Stomach (tissue), 9 donors: ENCODE measurements around the gene SOX5. TPM values are rescaled to one million over a fixed set of nuclear protein-coding genes. Genes with fewer than 3 reads are reported as not detected.
A peak's percentile ranks its signal among the peaks of the same experiment; 100 is the strongest.

ENCODE experiments used
- DNase-seq, 2 donors: peaks; one replicate each; pipeline versions ENCODE4 v3.0.0 to v3.0.0-alpha.2; 2013 to 2019
- H3K27ac ChIP-seq, 5 donors: fragments of 200-600 bp in 4 of 5; sonication (generic) in 4 of 5; one replicate each; pipeline ENCODE4 v1.5.1; 2013 to 2019; ENCODE audit warnings: mild to moderate bottlenecking in 1 of 5, moderate library complexity in 1 of 5
- H3K27me3 ChIP-seq, 3 donors: fragments of 200-600 bp; sonication (generic); one replicate each; pipeline ENCODE4 v1.5.1; 2017 to 2019; ENCODE audit warnings: mixed run types in 1 of 3
- H3K36me3 ChIP-seq, 4 donors: fragments of 200-600 bp; sonication (generic); 1 replicate in 3 of 4; 2 replicates in 1 of 4; pipeline ENCODE4 v1.5.1; 2016 to 2019
- H3K4me1 ChIP-seq, 4 donors: fragments of 200-600 bp; sonication (generic); one replicate each; pipeline ENCODE4 v1.5.1; 2016 to 2019
- H3K4me3 ChIP-seq, 4 donors: fragments of 200-600 bp; sonication (generic) in 3 of 4; one replicate each; pipeline ENCODE4 v1.5.1; 2016 to 2019; ENCODE audit warnings: mild to moderate bottlenecking in 1 of 4
- H3K9me3 ChIP-seq, 4 donors: fragments of 200-600 bp; sonication (generic); one replicate each; pipeline ENCODE4 v1.5.1; 2016 to 2019
- EP300 ChIP-seq: sonication (generic); formaldehyde crosslinking; IDR thresholded peaks from one replicate; pipeline ENCODE4 v1.6.1; 2017; ENCODE audit warnings: antibody characterized with exemption
- POLR2A ChIP-seq, 4 donors: fragments of 450-650 bp; IDR thresholded peaks; one replicate each; pipeline ENCODE4 v1.6.1; 2016; ENCODE audit warnings: antibody characterized with exemption in 4 of 4, control low read depth in 2 of 4, mild to moderate bottlenecking in 1 of 4, moderate library complexity in 1 of 4
- POLR2AphosphoS5 ChIP-seq, 3 donors: sonication (generic); formaldehyde crosslinking; IDR thresholded peaks; one replicate each; pipeline ENCODE4 v1.6.1; 2016; ENCODE audit warnings: antibody characterized with exemption in 3 of 3
- WGBS, 5 donors: extraction: QIAGEN DNeasy Blood & Tissue Kit in 3 of 5; methylation state at CpG; one replicate each; pipeline versions ENCODE4 v1.1.5 to v1.1.7; 2013 to 2018; 5-methylcytosine and 5-hydroxymethylcytosine counted together
- intact Hi-C: fragments of 100-400 bp; cut with DNase I; formaldehyde crosslinking; loops from one replicate; pipeline ENCODE4 v1.15.1; 2023; ENCODE audit warnings: low total_unique reads
- polyA plus RNA-seq, 3 donors: library from polyadenylated mRNA; stranded (reverse); fragments of 200-250 nt; gene quantifications; one replicate each; pipeline ENCODE4 v1.2.3, GENCODE V29; 2013
- total RNA-seq, 5 donors: library from RNA; depleted of rRNA; stranded (reverse); fragments of >200 nt; gene quantifications; one replicate each; pipeline versions ENCODE4 v1.1.0 to v1.2.3, GENCODE V29; 2014 to 2016
- TF ChIP-seq, protein P1 (sequence below), 7 experiments: fragments of 450-650 bp in 4 of 7; fragments of 200-600 bp in 3 of 7; sonication (generic) in 3 of 7; IDR thresholded peaks; one replicate each; pipeline ENCODE4 v1.5.1; 2016 to 2019; ENCODE audit warnings: antibody characterized with exemption in 7 of 7, control low read depth in 2 of 7, mild to moderate bottlenecking in 1 of 7
- donor health status: healthy with polysubstance abuse.
- donor health status: Bipolar disorder and iron deficiency.
- donor health status: healthy.

The SOX5 gene
- total and polyA plus RNA-seq, 8 donors = 0.85 to 57.2 (median 4.6) TPM

DNA sequence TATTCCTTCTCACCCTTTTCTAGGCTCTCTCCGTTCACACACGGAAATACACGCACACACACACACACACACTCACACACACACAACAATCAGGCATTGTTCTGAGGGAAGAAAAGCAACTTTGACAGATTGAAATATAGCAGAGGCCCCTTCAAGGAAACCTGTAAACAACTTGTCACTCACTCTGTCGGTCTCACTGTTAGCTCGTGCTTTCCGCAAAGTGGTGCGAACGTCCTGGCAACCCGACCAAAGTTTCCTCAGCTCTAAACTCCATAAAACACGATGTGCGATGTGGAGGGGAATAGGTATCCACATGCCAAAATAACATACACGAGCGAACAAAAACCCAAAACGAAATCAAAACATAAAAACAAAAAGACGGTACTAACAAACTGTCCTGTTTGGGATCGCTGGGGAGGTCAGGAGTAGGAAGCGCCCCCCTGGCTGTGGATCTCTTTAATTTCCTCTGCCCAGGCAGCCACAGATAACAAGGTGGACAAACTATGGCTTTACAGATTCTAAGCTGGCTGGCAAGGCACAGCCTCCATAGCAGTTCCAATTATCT lies 822 bp upstream of the SOX5 start:
- Histone ChIP-seq H3K36me3 (no peaks in the 10 kb centered on the region), H3K4me3 (peak overlapping the region; percentile 34 to 46 (median 44)), H3K27me3 (peaks cover 0 to 10% (median 4%) of the 10 kb centered on the region in 3 donors), H3K4me1 (peaks cover 3 to 32% (median 19%) of the 10 kb centered on the region in 4 donors), H3K9me3 (no peaks in the 10 kb centered on the region), H3K27ac (peak overlapping the region in 2 of 5 donors; percentile 4 to 25)
- intact Hi-C loops = no loop called here
- TF ChIP-seq POLR2AphosphoS5 (IDR thresholded peaks at IDR 0.05) (no peak), EP300 (no peak), POLR2A (IDR thresholded peaks at IDR 0.05) (no peak)
- TF ChIP-seq, protein P1, sequence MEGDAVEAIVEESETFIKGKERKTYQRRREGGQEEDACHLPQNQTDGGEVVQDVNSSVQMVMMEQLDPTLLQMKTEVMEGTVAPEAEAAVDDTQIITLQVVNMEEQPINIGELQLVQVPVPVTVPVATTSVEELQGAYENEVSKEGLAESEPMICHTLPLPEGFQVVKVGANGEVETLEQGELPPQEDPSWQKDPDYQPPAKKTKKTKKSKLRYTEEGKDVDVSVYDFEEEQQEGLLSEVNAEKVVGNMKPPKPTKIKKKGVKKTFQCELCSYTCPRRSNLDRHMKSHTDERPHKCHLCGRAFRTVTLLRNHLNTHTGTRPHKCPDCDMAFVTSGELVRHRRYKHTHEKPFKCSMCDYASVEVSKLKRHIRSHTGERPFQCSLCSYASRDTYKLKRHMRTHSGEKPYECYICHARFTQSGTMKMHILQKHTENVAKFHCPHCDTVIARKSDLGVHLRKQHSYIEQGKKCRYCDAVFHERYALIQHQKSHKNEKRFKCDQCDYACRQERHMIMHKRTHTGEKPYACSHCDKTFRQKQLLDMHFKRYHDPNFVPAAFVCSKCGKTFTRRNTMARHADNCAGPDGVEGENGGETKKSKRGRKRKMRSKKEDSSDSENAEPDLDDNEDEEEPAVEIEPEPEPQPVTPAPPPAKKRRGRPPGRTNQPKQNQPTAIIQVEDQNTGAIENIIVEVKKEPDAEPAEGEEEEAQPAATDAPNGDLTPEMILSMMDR (IDR thresholded peaks at IDR 0.05) = no peak
- peak in 1 of 2 donors; percentile 62 for DNase-seq
- WGBS, 5 donors = 2 to 5% (median 3%) methylated on average over 17 of the region's 17 CpGs

DNA sequence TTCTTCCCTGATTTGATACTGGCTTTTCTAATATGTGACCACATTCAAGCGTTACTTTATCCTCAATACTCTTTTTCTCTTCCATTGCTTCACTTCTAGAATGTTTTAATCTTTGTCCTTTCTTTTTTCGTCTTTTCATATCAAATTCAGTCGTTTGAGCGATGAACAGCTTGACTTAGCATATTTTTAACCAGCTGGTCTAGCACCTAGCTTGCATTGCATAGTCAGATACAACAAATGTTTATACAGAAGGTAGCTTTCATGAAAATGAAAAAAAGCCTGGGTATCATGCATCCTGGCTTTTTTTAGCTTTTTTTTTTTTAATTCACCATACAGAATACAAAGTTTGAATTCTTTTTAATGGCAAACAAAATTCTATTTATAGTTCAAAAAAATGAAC lies 1.2 kb downstream of the SOX5 start:
- no peak for DNase-seq
- TF ChIP-seq POLR2A (IDR thresholded peaks at IDR 0.05) = no peak
- TF ChIP-seq POLR2AphosphoS5 (IDR thresholded peaks at IDR 0.05) = no peak
- H3K4me3 ChIP-seq = peak overlapping the region in 2 of 4 donors; percentile 46
- H3K36me3 ChIP-seq = no peaks in the 10 kb centered on the region
- H3K9me3 ChIP-seq = no peaks in the 10 kb centered on the region
- intact Hi-C loops = no loop called here
- H3K27ac ChIP-seq = no peak overlapping the region
- H3K27me3 ChIP-seq = peaks cover 0 to 10% (median 4%) of the 10 kb centered on the region in 3 donors
- H3K4me1 ChIP-seq = peaks cover 3 to 32% (median 19%) of the 10 kb centered on the region in 4 donors
- 33 to 60% (median 43%) methylated on average over 4 of the region's 4 CpGs for WGBS, 5 donors

DNA sequence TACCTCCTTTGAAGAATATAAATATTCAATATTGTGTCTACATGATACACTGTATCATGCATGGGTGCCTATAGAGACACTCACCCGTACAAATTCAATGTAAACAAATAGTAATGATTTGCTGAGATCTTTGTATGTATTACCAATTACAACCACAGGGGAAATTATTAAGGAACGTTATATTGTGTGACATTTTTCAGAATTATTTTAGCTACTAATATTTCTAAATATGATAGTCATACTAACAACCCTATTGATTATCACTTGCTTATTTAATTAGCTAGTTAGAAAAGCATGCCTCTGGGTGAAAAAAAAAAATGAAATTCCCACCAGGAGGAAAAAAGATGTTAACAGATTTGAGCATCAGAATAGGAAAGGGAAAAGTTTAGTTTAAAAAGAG lies 2.1 kb downstream of the SOX5 start:
- H3K4me1 ChIP-seq = peaks cover 3 to 32% (median 19%) of the 10 kb centered on the region in 4 donors
- intact Hi-C loops = no loop called here

DNA sequence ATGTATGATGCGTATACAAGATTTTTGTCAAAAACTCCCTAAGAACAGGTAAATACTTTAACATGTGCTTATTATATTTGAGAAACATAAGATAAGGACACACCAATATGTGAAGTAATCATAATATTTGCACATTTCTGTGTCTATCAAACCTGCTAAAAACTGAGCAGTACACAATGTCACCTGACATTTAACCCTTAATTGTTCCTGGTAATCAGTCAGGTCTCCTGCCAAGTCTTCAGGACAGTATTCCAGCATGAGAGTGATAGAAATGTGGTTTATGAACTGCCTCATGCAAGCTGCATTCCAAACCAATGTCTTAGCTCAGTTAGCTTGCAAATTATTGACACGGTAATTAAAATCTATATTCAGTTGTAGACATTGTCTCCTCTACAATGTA lies 4.2 kb downstream of the SOX5 start:
- no peak for DNase-seq

More for the DNA sequence above, 2.1 kb downstream of the SOX5 start:
- TF ChIP-seq EP300 = no peak
- TF ChIP-seq, protein P1 (IDR thresholded peaks at IDR 0.05) = peak in 1 of 7 experiments; percentile 29
- 26 to 57% (median 51%) methylated on average over 2 of the region's 2 CpGs for WGBS, 5 donors
- H3K27ac ChIP-seq = no peak overlapping the region
- no peaks in the 10 kb centered on the region for H3K9me3 ChIP-seq
- DNase-seq = no peak
- no peak overlapping the region for H3K4me3 ChIP-seq
- H3K36me3 ChIP-seq = no peaks in the 10 kb centered on the region
- H3K27me3 ChIP-seq = peaks cover 0 to 10% (median 4%) of the 10 kb centered on the region in 3 donors

More for the DNA sequence above, 4.2 kb downstream of the SOX5 start:
- Histone ChIP-seq H3K27ac (no peak overlapping the region), H3K4me3 (no peak overlapping the region), H3K36me3 (no peaks in the 10 kb centered on the region), H3K4me1 (peaks cover 3 to 22% (median 9%) of the 10 kb centered on the region in 4 donors), H3K9me3 (no peaks in the 10 kb centered on the region), H3K27me3 (peaks cover 0 to 10% (median 4%) of the 10 kb centered on the region in 3 donors)
- intact Hi-C loops = no loop called here
- TF ChIP-seq, protein P1 (IDR thresholded peaks at IDR 0.05) = no peak
- TF ChIP-seq POLR2AphosphoS5 (IDR thresholded peaks at IDR 0.05) = no peak
- TF ChIP-seq POLR2A (IDR thresholded peaks at IDR 0.05) = no peak
- 85 to 92% (median 89%) methylated on average over 2 of the region's 2 CpGs for WGBS, 5 donors
